ENCODE data around the gene ADAMTS12.

The ADAMTS12 gene

GRCh38 chr5:33675958-33676464, 215.8 kb downstream of the ADAMTS12 start:
- no peak for DNase-seq
- intact Hi-C loops (cut with DNase I), result no loop called here

GRCh38 chr5:33671700-33672291, 220.0 kb downstream of the ADAMTS12 start:
- intact Hi-C loops (cut with DNase I), result no loop called here
- no peak for DNase-seq

- intact Hi-C loops (cut with DNase I), result no loop called here
- DNase-seq, result no peak
Measured at GRCh38 chr5:33662722-33663427, 228.9 kb downstream of the ADAMTS12 start.

GRCh38 chr5:33659526-33660169, 232.1 kb downstream of the ADAMTS12 start:
- intact Hi-C loops (cut with DNase I), result no loop called here
- DNase-seq, result no peak

GRCh38 chr5:33657804-33658440, 233.9 kb downstream of the ADAMTS12 start:
- intact Hi-C loops (cut with DNase I), result no loop called here

GRCh38 chr5:33657176-33657575, 234.6 kb downstream of the ADAMTS12 start:
- intact Hi-C loops (cut with DNase I), result no loop called here
- DNase-seq, result no peak

More at GRCh38 chr5:33657804-33658440, 233.9 kb downstream of the ADAMTS12 start:
- no peak for DNase-seq

GRCh38 chr5:33650911-33651310, 240.9 kb downstream of the ADAMTS12 start:
- DNase-seq, result no peak
- intact Hi-C loops (cut with DNase I), result no loop called here

- intact Hi-C loops (cut with DNase I), result no loop called here
Measured at GRCh38 chr5:33649549-33650482, 242.0 kb downstream of the ADAMTS12 start.

GRCh38 chr5:33641744-33642505, 249.9 kb downstream of the ADAMTS12 start:
- intact Hi-C loops (cut with DNase I), result no loop called here
- DNase-seq, result no peak

More at GRCh38 chr5:33649549-33650482, 242.0 kb downstream of the ADAMTS12 start:
- no peak for DNase-seq

GRCh38 chr5:33639474-33639873, 252.3 kb downstream of the ADAMTS12 start:
- intact Hi-C loops (cut with DNase I), result no loop called here
- no peak for DNase-seq

- no peak for DNase-seq
- intact Hi-C loops (cut with DNase I), result no loop called here
Measured at GRCh38 chr5:33637011-33637410, 254.8 kb downstream of the ADAMTS12 start.

GRCh38 chr5:33635582-33635981, 256.2 kb downstream of the ADAMTS12 start:
- intact Hi-C loops (cut with DNase I), result no loop called here
- DNase-seq, result no peak

GRCh38 chr5:33633699-33634098, 258.1 kb downstream of the ADAMTS12 start:
- intact Hi-C loops (cut with DNase I), result no loop called here
- DNase-seq, result no peak

GRCh38 chr5:33631786-33632185, 260.0 kb downstream of the ADAMTS12 start:
- intact Hi-C loops (cut with DNase I), result no loop called here
- DNase-seq, result no peak

- no peak for DNase-seq
- intact Hi-C loops (cut with DNase I), result no loop called here
Measured at GRCh38 chr5:33631139-33631538, 260.7 kb downstream of the ADAMTS12 start.

- intact Hi-C loops (cut with DNase I), result no loop called here
- no peak for DNase-seq
Measured at GRCh38 chr5:33629999-33630398, 261.8 kb downstream of the ADAMTS12 start.

GRCh38 chr5:33628796-33629195, 263.0 kb downstream of the ADAMTS12 start:
- intact Hi-C loops (cut with DNase I), result no loop called here
- no peak for DNase-seq

GRCh38 chr5:33621514-33621913, 270.3 kb downstream of the ADAMTS12 start:
- intact Hi-C loops (cut with DNase I), result no loop called here

GRCh38 chr5:33614039-33614438, 277.8 kb downstream of the ADAMTS12 start:
- no peak for DNase-seq
- intact Hi-C loops (cut with DNase I), result no loop called here

More at GRCh38 chr5:33621514-33621913, 270.3 kb downstream of the ADAMTS12 start:
- no peak for DNase-seq

All from posterior cingulate gyrus (tissue), 11 donors.